ENCODE results near the gene TMEM51. TPM values are rescaled to one million over a fixed set of nuclear protein-coding genes. Genes with fewer than 3 reads are reported as not detected.

The TMEM51 gene
- total and polyA plus RNA-seq, 2 of the 13 experiments (the other 11 are each of a cell fraction or from before 2014, with no cell fraction given): 12.2 to 22.3 TPM

- TF ChIP-seq ZNF687 (CRISPR knock-in tag; IDR thresholded peaks at IDR 0.05) (peak; percentile 41), GMEB1 (CRISPR knock-in tag; IDR thresholded peaks at IDR 0.05; ENCODE audit: borderline replicate concordance) (no peak; the same call in 1 of the 2 replicates), TEAD3 (CRISPR knock-in tag; optimal IDR thresholded peaks at IDR 0.05; ENCODE audit: borderline replicate concordance) (peak; percentile 39), FOXJ3 (CRISPR knock-in tag; IDR thresholded peaks at IDR 0.05; ENCODE audit: borderline replicate concordance) (no peak), SIN3A (IDR thresholded peaks at IDR 0.05; ENCODE audit: borderline replicate concordance, low read depth, low read length) (peak; percentile 72; the same call in 1 of the 2 replicates), CHD4 (IDR thresholded peaks at IDR 0.05; ENCODE audit: borderline replicate concordance, low read length) (no peak), ATAD3A (CRISPR knock-in tag; IDR thresholded peaks at IDR 0.05) (no peak), ZNF678 (CRISPR knock-in tag; IDR thresholded peaks at IDR 0.05) (no peak), KLF12 (CRISPR knock-in tag; IDR thresholded peaks at IDR 0.05; ENCODE audit: borderline replicate concordance) (0 out of 2 replicates have a peak, but pooled peaks have one; percentile 8), SSRP1 (CRISPR knock-in tag; IDR thresholded peaks at IDR 0.05) (no peak), NR2C2 (CRISPR knock-in tag; IDR thresholded peaks at IDR 0.05; ENCODE audit: borderline replicate concordance) (peak; percentile 35; the same call in 1 of the 2 replicates), HBP1 (CRISPR knock-in tag; IDR thresholded peaks at IDR 0.05; ENCODE audit: low read depth) (peak; percentile 46; the same call in 1 of the 2 replicates), KLF11 (CRISPR knock-in tag; IDR thresholded peaks at IDR 0.05) (no peak), ZFP1 (CRISPR knock-in tag; IDR thresholded peaks at IDR 0.05) (no peak), MXD4 (CRISPR knock-in tag; IDR thresholded peaks at IDR 0.05) (peak; percentile 48; the same call in 1 of the 2 replicates), PHF8 (CRISPR knock-in tag; IDR thresholded peaks at IDR 0.05) (peak; percentile 54), ZMYM3 (CRISPR knock-in tag; IDR thresholded peaks at IDR 0.05) (no peak), ZNF263 (CRISPR knock-in tag; IDR thresholded peaks at IDR 0.05) (peak; percentile 12; the same call in 1 of the 2 replicates), JUN (CRISPR knock-in tag; IDR thresholded peaks at IDR 0.05) (no peak)
- TF ChIP-seq, protein P1, sequence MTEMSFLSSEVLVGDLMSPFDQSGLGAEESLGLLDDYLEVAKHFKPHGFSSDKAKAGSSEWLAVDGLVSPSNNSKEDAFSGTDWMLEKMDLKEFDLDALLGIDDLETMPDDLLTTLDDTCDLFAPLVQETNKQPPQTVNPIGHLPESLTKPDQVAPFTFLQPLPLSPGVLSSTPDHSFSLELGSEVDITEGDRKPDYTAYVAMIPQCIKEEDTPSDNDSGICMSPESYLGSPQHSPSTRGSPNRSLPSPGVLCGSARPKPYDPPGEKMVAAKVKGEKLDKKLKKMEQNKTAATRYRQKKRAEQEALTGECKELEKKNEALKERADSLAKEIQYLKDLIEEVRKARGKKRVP (CRISPR knock-in tag; IDR thresholded peaks at IDR 0.05): peak in 1 of 2 experiments; percentile 24; a peak in 1 of 4 replicates
- TF ChIP-seq, protein P2, sequence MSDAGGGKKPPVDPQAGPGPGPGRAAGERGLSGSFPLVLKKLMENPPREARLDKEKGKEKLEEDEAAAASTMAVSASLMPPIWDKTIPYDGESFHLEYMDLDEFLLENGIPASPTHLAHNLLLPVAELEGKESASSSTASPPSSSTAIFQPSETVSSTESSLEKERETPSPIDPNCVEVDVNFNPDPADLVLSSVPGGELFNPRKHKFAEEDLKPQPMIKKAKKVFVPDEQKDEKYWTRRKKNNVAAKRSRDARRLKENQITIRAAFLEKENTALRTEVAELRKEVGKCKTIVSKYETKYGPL (CRISPR knock-in tag; IDR thresholded peaks at IDR 0.05): no peak
Observed at GRCh38 chr1:15152318-15153183, 996 bp upstream of the TMEM51 start (continued).
